Activated T-cell treated with anti-CD3 and anti-CD28 coated beads, Interleukin-2, amount 50 U/mL, for 24 hours (primary cell): Measurements from ENCODE around the gene SNAI1.
"Not testable (repeated sequence)": the region's sequence is repeated elsewhere in the genome, so short reads cannot be mapped to it uniquely, and the experiment has no call there.

Experiments used
- DNase-seq: peaks from one replicate; pipeline ENCODE4 v3.0.0-alpha.2; 2020
- H3K27ac Mint-ChIP-seq: 2 replicates; pipeline ENCODE4 v1.8.0; 2020; ENCODE audit warnings: mild to moderate bottlenecking, mixed read lengths
- H3K27me3 Mint-ChIP-seq: 2 replicates; pipeline ENCODE4 v1.8.0; 2020; ENCODE audit warnings: mixed read lengths
- H3K36me3 Mint-ChIP-seq: 2 replicates; pipeline ENCODE4 v1.8.0; 2020; ENCODE audit warnings: low read depth, mixed read lengths
- H3K4me1 Mint-ChIP-seq: 2 replicates; pipeline ENCODE4 v1.8.0; 2020; ENCODE audit warnings: low read depth, mixed read lengths
- H3K4me3 Mint-ChIP-seq: 2 replicates; pipeline ENCODE4 v1.8.0; 2020; ENCODE audit warnings: mild to moderate bottlenecking, moderate library complexity, mixed read lengths
- H3K9me3 Mint-ChIP-seq: 2 replicates; pipeline ENCODE4 v1.8.0; 2020; ENCODE audit warnings: mixed read lengths

SNAI1 gene

DNA sequence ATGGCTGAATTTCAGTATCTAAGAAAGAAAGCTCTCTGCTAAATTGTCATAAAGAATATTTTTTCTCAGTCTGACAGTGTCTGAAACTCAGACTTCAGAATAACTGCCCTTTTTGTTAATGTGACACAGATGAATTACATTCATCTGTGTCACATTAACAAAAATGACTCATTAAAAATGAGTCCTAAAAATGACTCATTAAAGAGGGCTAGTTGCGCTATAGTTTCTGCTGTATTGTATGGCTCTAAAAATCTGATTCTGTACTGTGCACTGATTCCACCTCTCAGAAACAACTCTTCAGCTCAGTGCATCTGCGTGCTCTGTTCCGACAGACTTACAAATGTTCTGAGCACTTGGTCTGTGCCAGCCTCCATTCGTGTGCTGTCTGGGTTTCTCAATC, 31.6 kb upstream of the SNAI1 start:
- H3K4me3 Mint-ChIP-seq: no peak overlapping the region

DNA sequence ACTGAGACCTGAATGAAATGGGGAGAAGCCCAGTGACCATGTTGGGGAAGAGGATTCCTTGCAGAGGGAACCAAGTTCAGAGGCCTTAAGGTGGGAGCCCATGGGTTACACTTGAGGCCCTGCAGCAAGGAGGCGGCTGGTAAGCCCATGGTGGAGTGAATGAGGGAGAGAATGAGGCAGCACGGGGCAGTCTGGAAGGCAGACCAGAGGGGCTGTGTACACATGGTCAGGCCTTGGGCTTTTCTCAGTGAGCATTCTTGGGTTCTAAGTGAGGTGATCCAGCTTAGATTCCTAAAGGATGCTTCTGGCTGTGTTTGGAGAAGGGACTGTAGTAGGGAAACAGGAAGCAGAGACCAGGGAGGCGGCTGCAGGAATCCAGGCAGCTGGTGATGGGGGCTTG, 27.6 kb upstream of the SNAI1 start:
- Mint-ChIP-seq H3K36me3 (peaks cover 84% of the 10 kb centered on the region), H3K27ac (no peak overlapping the region), H3K27me3 (no peaks in the 10 kb centered on the region), H3K4me3 (no peak overlapping the region), H3K4me1 (peaks cover 18% of the 10 kb centered on the region), H3K9me3 (no peaks in the 10 kb centered on the region)
- DNase-seq: no peak

More for the DNA sequence above, 31.6 kb upstream of the SNAI1 start:
- peaks cover 18% of the 10 kb centered on the region for H3K4me1 Mint-ChIP-seq
- no peaks in the 10 kb centered on the region for H3K9me3 Mint-ChIP-seq
- no peak for DNase-seq
- peaks cover 93% of the 10 kb centered on the region for H3K36me3 Mint-ChIP-seq
- H3K27ac Mint-ChIP-seq: peak overlapping the region; percentile 88
- H3K27me3 Mint-ChIP-seq: no peaks in the 10 kb centered on the region

DNA sequence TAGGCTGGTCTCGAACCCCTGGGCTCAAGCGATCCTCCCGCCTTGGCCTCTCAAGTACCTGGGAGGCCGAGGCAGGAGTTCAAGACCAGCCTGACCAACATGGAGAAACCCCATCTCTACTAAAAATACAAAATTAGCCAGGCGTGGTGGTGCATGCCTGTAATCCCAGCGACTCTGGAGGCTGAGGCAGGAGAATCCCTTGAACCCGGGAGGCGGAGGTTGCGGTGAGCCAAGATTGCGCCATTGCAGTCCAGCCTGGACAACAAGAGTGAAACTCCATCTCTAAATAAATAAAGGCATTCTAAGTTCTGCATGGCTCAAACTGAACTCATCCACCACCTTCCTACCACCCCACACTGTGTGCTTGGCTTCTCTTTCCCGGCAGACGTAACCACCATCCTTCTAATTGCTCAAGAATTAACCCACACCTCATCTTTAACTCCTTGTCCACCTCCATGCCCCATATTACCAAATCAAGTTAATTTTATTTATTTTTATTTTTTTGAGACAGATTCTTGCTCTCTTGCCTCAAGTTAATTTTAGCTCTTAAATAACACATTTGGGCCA, 26.9 kb upstream of the SNAI1 start:
- not testable (repeated sequence) for H3K27ac Mint-ChIP-seq, H3K27me3 Mint-ChIP-seq, DNase-seq, H3K9me3 Mint-ChIP-seq, H3K4me3 Mint-ChIP-seq
- Mint-ChIP-seq H3K36me3 (peaks cover 77% of the 10 kb centered on the region), H3K4me1 (peaks cover 11% of the 10 kb centered on the region)

DNA sequence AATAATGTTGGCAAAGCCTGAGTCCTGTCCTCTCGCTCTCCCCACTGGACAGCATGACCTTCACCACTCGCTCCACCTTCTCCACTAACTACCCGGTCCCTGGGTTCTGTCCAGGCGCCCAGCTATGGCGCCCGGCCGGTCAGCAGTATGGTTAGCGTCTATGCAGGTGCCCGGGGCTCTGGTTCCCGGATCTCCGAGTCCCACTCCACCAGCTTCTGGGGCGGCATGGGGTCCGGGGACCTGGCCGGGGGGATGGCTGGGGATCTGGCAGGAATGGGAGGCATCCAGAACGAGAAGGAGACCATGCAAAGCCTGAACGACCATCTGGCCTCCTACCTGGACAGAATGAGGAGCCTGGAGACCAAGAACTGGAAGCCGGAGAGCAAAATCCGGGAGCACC, 26.1 kb upstream of the SNAI1 start:
- peaks cover 5% of the 10 kb centered on the region for H3K4me1 Mint-ChIP-seq

DNA sequence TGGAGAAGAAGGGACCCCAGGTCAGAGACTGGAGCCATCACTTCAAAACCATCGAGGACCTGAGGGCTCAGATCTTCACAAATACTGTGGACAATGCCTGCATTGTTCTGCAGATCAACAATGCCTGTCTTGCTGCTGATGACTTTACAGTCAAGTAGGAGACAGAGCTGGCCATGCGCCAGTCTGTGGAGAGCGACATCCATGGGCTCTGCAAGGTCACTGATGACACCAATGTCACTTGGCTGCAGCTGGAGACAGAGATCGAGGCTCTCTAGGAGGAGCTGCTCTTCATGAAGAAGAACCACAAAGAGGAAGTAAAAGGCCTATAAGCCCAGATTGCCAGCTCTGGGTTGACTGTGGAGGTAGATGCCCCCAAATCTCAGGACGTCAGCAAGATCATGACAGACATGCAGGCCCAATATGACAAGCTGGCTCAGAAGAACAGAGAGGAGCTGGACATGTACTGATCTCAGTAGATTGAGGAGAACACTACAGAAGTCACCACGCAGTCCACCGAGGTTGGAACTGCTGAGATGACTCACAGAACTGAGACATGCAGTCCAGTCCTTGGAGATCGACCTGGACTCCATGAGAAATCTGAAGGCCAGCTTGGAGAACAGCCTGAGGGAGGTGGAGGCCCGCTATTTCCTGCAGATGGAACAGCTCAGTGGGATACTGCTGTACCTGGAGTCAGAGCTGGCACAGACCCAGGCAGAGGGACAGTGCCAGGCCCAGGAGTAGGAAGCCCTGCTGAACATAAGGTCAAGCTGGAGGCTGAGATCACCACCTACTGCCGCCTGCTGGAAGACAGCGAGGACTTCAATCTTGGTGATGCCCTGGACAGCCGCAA, 25.5 kb upstream of the SNAI1 start:
- not testable (repeated sequence) for H3K9me3 Mint-ChIP-seq, H3K27me3 Mint-ChIP-seq, H3K4me3 Mint-ChIP-seq, DNase-seq, H3K4me1 Mint-ChIP-seq
- peaks cover 67% of the 10 kb centered on the region for H3K36me3 Mint-ChIP-seq
- H3K27ac Mint-ChIP-seq: peak overlapping the region; percentile 36

More for the DNA sequence above, 26.1 kb upstream of the SNAI1 start:
- H3K27me3 Mint-ChIP-seq: no peaks in the 10 kb centered on the region
- DNase-seq: no peak
- no peaks in the 10 kb centered on the region for H3K9me3 Mint-ChIP-seq
- H3K4me3 Mint-ChIP-seq: no peak overlapping the region
- peak overlapping the region; percentile 36 for H3K27ac Mint-ChIP-seq
- H3K36me3 Mint-ChIP-seq: peaks cover 73% of the 10 kb centered on the region

DNA sequence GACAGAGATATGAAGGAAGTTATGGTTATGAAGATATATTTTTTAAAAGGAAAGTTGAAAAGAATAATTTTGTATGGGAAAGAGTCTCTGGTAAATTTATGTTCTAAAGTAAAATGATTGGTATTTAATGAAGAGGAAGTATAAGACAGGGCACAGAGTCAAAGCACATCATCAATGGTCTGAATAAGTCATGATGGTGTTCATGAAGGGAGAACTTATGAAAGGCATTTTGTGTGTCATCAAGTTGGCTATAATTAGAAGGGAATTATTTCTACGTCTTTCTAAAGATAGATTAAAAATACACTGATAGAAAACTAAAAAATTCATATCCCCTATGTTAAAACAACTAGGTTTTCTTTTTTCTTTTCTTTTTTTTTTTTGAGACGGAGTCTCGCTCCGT, 21.4 kb upstream of the SNAI1 start:
- Mint-ChIP-seq H3K27ac (no peak overlapping the region), H3K27me3 (no peaks in the 10 kb centered on the region), H3K4me3 (no peak overlapping the region), H3K9me3 (no peaks in the 10 kb centered on the region), H3K36me3 (peaks cover 29% of the 10 kb centered on the region), H3K4me1 (peaks cover 5% of the 10 kb centered on the region)
- DNase-seq: no peak

DNA sequence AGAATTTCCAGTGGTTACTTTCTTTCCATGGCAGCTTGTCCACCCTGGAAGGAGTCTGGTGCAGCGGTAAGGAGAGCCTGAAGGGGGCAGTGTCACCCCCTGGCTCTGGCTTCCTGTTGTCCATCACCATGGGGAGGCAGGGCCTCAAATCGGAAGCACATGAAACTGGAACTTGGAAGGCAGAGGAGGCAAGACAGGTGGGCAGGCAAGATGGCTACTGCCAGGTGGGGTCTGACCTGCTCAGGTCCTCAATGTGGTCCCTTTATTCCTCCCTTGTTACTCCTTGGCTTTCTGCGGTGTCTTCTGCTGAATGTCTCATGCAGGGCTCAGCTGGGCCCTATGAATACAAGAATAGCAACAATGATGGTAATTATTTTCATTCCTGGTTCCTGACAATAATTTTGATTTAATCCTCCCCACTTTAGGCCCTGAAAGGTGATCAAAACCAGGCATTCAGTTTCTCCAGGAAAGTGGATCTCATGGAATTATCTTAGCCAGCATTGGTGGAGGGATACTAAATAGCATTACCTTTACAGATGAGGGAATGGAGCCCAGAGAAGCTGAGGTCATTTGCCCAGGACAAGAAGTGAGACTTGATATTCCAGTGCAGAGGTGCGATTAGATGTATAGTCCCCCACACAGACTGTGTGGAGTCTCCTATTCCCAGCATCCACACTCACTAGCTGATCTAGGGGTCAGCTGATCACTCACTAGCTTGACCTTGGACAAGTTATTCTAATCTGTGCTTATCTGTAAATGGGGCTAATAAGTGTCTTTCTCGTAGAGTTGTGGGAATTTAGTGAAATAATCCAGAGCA, 17.6 kb upstream of the SNAI1 start:
- H3K27me3 Mint-ChIP-seq: no peaks in the 10 kb centered on the region
- peaks cover 4% of the 10 kb centered on the region for H3K36me3 Mint-ChIP-seq
- H3K9me3 Mint-ChIP-seq: no peaks in the 10 kb centered on the region
- H3K4me3 Mint-ChIP-seq: no peak overlapping the region
- no peak overlapping the region for H3K27ac Mint-ChIP-seq
- no peak for DNase-seq
- H3K4me1 Mint-ChIP-seq: no peaks in the 10 kb centered on the region

DNA sequence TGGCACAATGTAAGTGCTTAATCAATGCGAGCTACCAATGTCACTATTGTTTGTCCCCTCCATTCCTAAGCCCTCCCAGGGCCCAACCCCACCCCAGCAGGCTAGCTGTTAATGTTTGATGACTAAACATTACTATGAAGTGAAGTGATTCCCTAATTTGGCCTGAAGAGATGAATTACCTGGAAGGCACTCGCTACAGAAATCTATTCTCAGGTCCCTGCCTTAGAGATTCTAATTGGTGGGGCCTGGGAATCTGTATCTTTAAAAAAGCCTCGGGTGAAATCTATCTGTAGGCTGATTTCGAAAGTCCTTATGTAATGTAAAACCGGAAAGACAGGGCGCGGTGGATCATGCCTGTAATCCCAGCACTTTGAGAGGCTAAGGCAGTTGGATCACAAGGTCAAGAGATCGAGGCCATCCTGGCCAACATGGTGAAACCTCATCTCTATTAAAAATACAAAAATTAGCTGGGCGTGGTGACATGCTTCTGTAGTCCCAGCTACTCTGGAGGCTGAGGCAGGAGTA, 16.9 kb upstream of the SNAI1 start:
- Mint-ChIP-seq H3K36me3 (peaks cover 4% of the 10 kb centered on the region), H3K9me3 (no peaks in the 10 kb centered on the region), H3K27ac (no peak overlapping the region), H3K27me3 (no peaks in the 10 kb centered on the region), H3K4me3 (no peak overlapping the region), H3K4me1 (no peaks in the 10 kb centered on the region)
- no peak for DNase-seq

DNA sequence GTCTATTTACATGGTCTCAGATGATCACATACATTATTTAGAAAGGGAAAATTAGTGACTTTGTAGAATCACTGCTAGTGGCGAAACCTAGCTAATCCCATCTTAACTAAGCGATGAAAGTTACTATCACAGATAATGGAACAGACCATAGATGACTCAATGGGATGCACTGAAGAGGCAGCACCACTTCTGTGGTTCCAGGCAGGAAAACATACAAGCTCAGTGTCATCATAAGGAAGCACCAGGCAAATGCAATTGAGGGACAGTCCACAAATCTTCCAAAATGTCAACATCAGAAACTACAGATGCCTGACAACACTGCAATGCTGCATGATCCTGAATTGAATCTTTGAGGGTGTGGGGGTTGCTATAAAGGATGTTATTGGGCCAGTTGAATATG, 15.9 kb upstream of the SNAI1 start:
- Mint-ChIP-seq H3K4me1 (no peaks in the 10 kb centered on the region), H3K36me3 (no peaks in the 10 kb centered on the region), H3K9me3 (no peaks in the 10 kb centered on the region), H3K27me3 (no peaks in the 10 kb centered on the region), H3K27ac (no peak overlapping the region), H3K4me3 (no peak overlapping the region)
- no peak for DNase-seq

DNA sequence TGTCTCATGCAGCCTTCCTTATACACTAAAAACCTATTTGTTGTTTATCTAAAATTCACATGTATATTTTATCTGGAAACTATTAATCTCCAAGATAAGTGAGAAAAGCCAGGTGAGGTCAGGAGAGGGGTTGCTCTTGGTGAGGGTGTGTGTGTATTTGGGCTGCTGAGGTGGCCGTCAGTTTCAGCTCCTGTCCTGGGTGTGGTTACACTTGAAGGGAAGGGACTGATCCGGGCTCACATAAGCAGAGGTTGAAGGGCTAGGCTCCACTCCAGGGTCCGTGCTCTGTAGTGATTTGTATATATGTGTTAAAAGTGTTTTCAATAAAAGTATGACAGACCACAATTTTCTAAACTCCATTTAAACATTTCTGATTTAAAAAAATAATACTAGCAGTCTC, 13.5 kb upstream of the SNAI1 start:
- H3K4me3 Mint-ChIP-seq: no peak overlapping the region

DNA sequence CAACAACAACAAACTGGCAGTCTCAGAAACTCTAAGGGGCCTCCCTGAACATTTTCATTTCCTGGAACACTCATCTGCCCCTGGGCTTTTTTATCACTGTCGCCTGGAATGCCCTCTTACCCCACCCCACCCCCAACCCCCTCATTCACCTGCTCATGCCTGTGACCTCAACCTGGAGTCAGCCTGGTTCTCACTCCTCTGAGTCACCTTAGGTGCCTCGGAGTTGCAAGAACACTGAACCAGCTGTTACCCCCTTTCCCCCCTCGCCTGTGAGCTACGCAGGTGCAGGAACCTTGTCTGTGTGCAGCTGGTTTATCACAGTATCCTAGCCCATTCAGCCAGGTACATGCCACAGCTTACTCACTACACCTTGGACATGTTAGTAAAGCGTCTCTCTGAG, 12.8 kb upstream of the SNAI1 start:
- no peaks in the 10 kb centered on the region for H3K27me3 Mint-ChIP-seq

More for the DNA sequence above, 13.5 kb upstream of the SNAI1 start:
- H3K36me3 Mint-ChIP-seq: no peaks in the 10 kb centered on the region
- no peaks in the 10 kb centered on the region for H3K9me3 Mint-ChIP-seq
- DNase-seq: no peak
- H3K27me3 Mint-ChIP-seq: no peaks in the 10 kb centered on the region
- H3K4me1 Mint-ChIP-seq: no peaks in the 10 kb centered on the region
- no peak overlapping the region for H3K27ac Mint-ChIP-seq

DNA sequence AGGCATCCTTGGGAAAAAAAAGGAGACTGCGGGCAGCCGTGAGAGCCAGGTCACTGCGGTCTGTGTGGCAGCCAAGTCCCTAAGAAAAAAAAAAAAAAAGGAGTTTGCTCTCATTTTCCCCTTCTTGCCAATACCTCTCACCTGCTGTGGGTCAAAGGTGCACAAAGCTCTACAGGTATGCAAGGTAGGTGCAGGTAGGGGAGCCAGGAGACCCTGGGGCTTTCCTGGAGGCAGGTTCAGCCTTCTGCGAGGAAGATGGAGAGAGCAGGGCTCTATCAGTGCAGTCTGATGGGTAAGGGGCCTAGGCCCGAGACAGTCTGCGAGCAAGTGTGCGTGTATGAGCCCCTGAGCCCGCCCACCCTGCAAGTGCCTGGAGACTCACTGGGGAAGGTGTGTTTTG, 12.3 kb upstream of the SNAI1 start:
- DNase-seq: no peak
- H3K9me3 Mint-ChIP-seq: no peaks in the 10 kb centered on the region
- H3K4me1 Mint-ChIP-seq: no peaks in the 10 kb centered on the region
- H3K27me3 Mint-ChIP-seq: no peaks in the 10 kb centered on the region
- no peaks in the 10 kb centered on the region for H3K36me3 Mint-ChIP-seq
- no peak overlapping the region for H3K27ac Mint-ChIP-seq
- H3K4me3 Mint-ChIP-seq: no peak overlapping the region

More for the DNA sequence above, 12.8 kb upstream of the SNAI1 start:
- no peak overlapping the region for H3K4me3 Mint-ChIP-seq
- H3K9me3 Mint-ChIP-seq: no peaks in the 10 kb centered on the region
- H3K36me3 Mint-ChIP-seq: no peaks in the 10 kb centered on the region
- H3K4me1 Mint-ChIP-seq: no peaks in the 10 kb centered on the region
- H3K27ac Mint-ChIP-seq: no peak overlapping the region
- no peak for DNase-seq

DNA sequence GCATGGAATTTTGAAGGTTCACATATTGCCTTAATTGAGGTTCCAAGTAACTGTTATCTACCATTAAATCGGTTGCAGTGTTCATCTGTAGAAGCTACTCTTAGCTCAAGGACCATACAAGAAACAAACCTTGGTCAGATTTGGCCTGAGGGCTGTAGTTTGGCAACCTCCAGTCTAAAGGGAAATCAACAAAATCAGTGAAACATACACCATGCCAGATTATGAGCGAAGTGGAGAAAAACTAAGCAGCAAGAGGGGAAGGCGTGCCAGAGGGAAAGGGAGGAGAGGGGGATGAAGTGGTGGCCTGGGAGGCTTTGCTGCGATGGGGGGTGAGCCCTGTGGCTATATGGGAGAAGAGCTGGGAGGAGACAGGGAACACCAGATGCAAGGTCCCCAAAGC, 8.8 kb upstream of the SNAI1 start:
- Mint-ChIP-seq H3K27me3 (peaks cover 4% of the 10 kb centered on the region), H3K36me3 (no peaks in the 10 kb centered on the region), H3K9me3 (no peaks in the 10 kb centered on the region), H3K4me3 (no peak overlapping the region), H3K27ac (no peak overlapping the region), H3K4me1 (peaks cover 4% of the 10 kb centered on the region)
- DNase-seq: no peak

DNA sequence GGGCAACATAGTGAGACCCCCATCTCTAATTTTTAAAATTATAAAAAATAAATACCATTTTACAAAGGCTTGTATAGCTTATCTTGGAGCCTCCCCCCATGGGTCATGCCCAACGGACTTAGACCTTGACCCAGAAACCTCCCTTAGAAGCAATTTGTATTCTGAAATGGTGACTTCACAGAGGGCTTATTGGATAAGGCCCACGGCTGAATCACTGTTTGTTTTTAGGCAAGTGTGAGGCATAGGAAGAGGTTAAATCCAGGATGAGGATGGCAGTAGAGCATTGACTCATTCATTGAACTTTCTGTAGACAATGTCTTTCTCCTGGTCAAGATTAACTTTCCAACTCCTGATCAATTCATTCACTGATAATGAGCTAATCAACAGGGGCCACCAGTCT, 6.2 kb upstream of the SNAI1 start:
- H3K36me3 Mint-ChIP-seq: no peaks in the 10 kb centered on the region
- H3K9me3 Mint-ChIP-seq: no peaks in the 10 kb centered on the region
- no peak overlapping the region for H3K4me3 Mint-ChIP-seq
- H3K4me1 Mint-ChIP-seq: peaks cover 20% of the 10 kb centered on the region
- DNase-seq: no peak
- no peak overlapping the region for H3K27ac Mint-ChIP-seq
- peaks cover 9% of the 10 kb centered on the region for H3K27me3 Mint-ChIP-seq
